T-helper 1 cell (primary cell): ENCODE measurements around the gene SLC66A1.
"Not testable (repeated sequence)": the region's sequence is repeated elsewhere in the genome, so short reads cannot be mapped to it uniquely, and the experiment has no call there.

Source experiments
- DNase-seq, 5 donors: peaks; one replicate each; pipeline ENCODE4 v3.0.0-alpha.2; 2012 to 2020
- total RNA-seq, 4 donors: gene quantifications; one replicate each; lab custom pipeline; 2026; lab: John Stamatoyannopoulos, UW

Gene SLC66A1, protein sequence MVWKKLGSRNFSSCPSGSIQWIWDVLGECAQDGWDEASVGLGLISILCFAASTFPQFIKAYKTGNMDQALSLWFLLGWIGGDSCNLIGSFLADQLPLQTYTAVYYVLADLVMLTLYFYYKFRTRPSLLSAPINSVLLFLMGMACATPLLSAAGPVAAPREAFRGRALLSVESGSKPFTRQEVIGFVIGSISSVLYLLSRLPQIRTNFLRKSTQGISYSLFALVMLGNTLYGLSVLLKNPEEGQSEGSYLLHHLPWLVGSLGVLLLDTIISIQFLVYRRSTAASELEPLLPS
- 2.4 to 6.4 (median 4.5) reads per million in 4 donors for total RNA-seq

DNA sequence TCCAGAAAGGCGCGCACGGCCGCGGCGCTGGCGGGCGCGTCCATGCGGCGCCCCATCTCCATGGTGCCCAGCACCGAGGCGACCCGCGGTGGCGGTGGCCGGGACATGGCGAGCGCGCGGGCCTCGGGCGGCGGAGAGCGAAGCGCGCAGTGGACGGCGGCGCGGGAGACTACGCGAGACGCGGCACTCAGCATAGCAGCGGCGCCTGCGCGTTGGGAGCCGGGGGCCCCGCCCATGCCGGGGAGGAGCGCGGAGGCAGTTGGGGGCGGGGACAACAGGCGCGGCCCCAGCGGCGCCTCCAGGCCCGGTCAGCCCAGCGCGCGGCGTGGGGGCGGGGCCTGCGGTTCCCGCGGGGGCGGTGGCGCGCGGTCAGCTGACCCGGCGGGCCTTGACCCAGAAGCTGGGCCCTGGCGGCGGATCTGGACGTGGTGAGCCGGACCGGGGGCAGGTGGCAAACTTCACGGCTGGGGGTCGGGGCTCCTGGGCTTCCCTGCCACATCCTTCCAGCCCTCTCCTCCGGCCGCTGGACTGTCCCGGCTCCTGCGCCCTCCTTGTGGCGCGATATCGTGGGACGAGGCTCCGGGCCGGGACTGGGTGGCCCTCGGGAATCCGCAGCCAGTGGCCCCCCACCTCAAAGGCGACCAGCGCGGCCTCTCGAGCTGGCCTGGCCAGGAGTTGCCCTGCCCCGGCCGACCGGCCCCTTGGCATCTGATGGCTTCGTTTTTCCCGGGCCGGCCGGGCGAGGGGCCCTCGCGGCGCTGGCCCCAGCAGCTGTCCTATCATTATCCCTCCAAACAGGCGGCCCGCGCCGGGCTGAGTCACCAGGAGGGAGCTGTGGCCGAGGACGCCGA is at the start of gene SLC66A1, which contains the start of gene AKR7A2:
TSS of gene SLC66A1 (plus strand) at position 396 of the 851 bp plus-strand sequence. CDS start 5,352 bp downstream, outside the sequence.
TSS of gene AKR7A2 (minus strand) at position 214 of the 851 bp plus-strand sequence. CDS start at position 194, 20 bp downstream.
- peak; percentile 75 to 90 (median 85) for DNase-seq

DNA sequence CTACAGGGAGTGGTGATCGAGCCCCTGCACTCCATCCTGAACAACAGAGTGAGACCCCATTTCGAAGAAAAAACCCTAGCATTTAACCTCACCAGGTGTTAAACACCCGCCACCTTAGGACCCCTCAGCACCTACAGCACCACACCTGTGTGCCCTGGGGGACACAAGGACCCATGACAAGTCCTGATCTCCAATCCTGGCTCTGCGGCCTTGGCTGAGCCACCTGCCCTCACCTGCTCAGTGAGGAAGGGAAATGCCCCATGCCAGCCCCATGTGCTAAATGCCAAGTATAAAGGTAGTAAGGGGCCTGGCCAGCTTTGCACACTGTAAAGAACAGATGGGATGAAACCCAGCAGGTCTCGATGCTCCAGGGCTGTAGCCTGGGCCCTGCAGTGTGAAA is 49.4 kb upstream of the SLC66A1 start:
- DNase-seq, result no peak

DNA sequence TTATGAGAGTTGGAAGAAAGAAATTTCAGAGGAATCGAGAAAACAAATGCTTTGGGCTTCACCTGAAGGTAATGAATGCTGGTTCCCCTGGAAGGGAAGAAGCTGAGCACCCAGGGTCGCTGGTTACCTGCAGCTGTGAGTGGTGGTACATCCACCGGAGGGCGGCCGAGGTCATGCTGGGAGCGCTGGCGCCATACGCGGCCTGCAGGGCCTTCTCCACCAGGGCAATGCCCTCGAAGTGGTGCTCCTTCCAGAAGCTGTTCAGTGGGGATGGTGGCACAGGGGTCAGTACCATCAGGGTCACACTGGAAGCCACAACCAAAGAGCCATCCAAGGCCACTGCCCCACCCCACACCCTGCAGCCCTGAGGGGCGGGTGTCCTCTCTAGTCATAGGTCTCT is 43.7 kb upstream of the SLC66A1 start:
- no peak for DNase-seq

DNA sequence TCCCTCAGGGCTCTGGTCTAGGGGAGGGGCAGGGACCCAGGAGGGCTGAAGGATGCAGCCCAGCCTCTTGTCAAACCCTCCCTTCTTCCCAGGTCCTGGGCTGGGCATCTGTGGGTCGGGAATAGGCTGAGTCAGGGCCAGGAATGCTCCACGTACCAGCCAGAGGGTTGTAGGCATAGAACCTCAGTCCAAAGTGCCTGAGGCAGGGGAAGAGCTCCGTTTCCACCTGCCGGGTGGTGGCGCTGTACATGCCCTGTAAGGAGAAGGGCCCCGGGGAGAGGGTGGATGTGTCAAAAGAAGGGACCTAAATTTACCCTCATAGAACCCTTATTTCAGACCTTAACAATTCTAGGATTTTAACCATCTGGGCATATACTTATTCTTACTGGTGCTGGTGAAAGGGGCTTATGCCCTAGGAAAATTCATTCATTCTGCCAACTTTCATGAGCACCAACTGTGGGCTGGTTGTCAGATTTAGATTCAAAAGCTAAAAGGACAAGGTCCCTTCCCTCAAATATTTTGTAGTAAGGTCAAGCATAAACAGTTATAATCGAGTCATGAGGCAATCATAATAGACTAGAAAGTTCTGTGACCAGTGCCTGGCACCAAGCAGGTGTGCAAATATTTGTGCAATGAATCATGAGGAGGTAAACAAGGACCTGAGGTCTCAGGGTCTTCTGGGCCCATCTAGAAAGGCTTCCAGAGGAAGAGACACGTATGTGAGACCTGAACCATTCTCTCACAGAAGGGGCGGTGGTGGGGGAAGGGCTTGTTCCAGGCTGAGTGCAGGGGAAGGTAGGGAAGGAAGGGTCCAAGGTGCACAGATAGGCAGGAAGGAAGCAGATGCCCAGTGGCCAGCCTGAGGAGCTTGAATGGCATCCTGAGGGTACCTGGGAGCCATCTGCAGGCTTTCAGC is 42.4 kb upstream of the SLC66A1 start:
- not testable (repeated sequence) for DNase-seq

DNA sequence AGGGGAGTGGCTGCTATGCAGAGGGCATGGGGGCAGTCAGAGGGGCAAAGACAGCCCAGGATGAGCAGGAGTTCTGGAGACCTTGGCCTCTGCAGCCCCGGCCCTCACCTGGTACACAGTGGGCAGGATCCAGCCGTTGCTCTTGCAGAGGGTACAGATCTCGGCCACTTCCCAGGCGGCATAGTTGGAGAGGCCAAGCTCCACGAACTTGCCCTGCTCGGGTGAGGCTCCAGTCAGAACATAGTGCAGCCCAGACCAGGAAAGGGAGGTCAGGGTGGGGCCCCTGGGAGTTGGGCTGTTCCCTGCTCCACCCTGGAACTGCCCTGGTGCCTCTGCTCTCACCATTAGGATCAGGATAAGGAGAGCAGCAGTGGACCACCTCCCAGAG is 41.8 kb upstream of the SLC66A1 start:
- DNase-seq, result not testable (repeated sequence)

DNA sequence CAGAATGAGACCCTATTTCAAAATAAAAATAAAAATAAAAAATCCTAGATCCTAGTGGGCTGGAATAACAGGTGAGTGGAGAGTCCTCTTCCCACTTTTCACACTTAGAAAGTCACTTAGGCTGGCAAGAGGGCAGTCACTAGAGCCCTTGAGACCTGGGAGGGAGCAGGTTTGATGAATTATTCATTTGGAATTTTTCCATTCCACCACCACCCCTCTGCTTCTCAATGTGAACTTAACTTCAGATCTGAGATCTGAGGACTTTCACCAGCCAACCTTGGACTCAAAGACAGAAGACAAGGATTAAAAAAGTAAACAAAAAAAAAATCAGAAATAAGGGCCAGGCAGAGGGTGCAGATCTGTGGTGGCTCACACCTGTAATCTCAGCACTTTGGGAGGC is 40.1 kb upstream of the SLC66A1 start:
- no peak for DNase-seq

DNA sequence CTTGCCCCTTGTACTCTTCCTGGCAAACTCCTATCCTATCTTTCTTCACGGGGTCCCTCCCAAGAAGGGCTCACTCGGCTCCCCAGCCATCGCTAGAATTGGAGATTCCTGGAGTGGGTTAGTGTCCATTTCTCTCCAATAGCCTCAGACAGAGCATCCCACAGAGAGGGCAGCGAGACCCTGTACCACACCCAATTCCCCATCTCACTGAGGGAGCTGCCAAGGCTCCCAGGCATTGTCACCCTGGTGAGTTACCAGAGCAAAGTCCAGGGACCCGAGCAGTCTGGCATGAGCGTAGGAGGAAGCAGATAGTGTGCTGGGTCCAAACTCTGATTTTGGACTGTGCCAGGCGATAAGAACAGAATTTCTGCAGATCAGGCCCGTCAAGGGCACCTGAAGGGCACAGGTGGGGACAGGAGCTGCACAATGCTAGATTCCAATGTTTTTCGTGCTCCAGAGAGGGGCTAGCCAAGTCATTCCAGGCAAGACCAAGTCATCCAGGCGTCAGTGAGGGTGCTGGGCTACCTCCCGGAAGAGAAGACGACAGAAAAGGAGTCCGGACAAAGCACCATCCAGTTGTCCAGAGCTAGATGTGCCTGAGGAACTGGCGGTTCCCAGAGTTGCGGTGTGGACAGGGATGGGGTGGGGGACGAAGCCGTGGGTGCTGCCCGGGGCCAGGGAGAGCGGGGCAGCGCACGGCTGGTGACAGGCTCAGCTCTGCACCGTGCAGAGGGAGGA is 38.9 kb upstream of the SLC66A1 start:
- no peak for DNase-seq

DNA sequence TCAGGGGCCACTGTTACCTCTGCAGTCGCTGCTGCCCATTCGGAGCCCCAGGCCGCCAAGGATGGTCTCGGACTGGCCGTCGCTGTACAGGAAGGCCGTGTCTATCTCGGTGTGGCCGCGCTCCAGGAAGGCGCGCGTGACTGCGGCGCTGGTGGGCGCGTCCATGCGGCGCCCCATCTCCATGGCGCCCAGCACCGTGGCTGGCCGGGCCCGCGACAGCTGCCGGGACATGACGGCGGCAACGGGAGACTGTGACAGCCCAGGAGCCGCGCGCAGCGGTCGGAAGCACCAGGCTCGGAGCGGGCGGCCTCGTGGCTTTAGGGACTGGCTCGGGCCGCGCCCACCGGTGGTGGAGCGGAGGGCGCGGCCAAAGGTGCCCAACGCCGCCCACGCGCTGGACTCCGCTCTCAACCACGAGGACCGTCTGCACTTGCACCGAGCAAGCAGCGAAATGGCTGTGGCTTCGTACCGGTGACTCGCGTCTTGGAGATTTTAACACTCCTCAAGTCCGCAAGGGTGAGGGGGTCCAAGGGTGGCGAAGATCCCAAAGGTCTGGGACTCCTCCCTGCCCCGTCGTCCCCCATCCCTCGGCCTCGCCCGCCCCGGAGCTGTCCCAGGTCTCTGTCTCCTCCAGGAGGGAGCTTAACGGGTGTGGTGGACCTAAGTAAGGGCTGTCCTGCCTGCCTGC is 38.1 kb upstream of the SLC66A1 start:
- DNase-seq, result not testable (repeated sequence)

DNA sequence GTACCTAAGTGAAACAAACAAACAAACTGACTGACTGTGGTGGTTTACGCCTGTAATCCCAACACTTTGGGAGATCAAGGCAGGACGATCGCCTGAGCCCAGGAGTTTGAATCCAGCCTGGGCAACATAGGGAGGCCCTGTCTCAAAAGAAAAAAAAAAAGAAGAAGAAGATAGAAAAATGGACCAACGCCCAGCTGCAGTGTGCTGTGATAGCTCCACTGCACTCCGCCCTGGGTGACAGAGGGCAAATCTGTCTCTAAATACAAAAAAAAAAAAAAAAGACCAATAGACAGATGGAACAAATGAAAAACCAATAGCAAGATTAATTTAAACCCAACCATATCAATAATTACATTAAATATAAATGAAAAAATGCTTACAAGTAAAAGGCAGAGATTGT is 37.5 kb upstream of the SLC66A1 start:
- no peak for DNase-seq

DNA sequence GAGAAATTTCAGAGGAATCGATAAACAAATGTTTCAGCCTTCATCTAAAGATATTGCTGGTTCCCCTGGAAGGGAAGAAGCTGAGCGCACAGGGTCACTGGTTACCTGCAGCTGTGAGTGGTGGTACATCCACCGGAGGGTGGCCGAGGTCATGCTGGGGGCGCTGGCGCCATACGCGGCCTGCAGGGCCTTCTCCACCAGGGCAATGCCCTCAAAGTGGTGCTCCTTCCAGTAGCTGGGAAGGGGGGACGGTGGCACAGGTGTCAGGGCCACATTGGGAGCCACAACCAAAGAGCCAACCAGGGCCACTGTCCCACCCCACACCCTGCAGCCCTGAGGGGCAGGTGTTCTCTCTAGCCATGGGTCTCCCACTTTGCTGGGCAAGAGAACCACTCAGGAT is 28.2 kb upstream of the SLC66A1 start:
- DNase-seq, result no peak

DNA sequence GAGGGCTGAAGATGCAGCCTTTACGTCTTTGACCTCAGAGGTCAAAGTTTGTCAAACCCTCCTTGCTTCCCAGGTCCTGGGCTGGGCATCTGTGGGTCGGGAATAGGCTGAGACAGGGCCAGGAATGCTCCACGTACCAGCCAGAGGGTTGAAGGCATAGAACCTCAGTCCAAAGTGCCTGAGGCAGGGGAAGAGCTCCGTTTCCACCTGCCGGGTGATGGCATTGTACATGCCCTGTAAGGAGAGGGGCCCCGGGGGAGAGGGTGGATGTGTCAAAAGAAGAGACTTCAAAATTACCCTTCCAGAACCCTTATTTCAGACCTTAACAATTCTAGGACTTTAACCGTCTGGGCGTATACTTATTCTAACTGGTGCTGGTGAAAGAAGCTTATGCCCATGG is 27.2 kb upstream of the SLC66A1 start:
- no peak for DNase-seq

DNA sequence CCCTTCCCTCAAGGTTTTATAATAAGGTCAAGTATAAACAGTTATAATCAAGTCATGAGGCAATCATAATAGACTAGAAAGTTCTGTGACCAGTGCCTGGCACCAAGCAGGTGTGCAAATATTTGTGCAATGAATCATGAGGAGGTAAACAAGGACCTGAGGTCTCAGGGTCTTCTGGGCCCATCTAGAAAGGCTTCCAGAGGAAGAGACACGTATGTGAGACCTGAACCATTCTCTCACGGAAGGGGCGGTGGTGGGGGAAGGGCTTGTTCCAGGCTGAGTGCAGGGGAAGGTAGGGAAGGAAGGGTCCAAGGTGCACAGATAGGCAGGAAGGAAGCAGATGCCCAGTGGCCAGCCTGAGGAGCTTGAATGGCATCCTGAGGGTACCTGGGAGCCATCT is 26.8 kb upstream of the SLC66A1 start:
- DNase-seq, result not testable (repeated sequence)

DNA sequence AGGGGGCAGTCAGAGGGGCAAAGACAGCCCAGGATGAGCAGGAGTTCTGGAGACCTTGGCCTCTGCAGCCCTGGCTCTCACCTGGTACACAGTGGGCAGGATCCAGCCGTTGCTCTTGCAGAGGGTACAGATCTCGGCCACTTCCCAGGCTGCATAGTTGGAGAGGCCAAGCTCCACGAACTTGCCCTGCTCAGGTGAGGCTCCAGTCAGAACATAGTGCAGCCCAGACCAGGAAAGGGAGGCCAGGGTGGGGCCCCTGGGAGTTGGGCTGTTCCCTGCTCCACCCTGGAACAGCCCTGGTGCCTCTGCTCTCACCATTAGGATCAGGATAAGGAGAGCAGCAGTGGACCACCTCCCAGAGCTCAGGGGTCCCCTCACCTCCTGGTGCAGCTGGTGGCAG is 26.3 kb upstream of the SLC66A1 start:
- DNase-seq, result not testable (repeated sequence)

DNA sequence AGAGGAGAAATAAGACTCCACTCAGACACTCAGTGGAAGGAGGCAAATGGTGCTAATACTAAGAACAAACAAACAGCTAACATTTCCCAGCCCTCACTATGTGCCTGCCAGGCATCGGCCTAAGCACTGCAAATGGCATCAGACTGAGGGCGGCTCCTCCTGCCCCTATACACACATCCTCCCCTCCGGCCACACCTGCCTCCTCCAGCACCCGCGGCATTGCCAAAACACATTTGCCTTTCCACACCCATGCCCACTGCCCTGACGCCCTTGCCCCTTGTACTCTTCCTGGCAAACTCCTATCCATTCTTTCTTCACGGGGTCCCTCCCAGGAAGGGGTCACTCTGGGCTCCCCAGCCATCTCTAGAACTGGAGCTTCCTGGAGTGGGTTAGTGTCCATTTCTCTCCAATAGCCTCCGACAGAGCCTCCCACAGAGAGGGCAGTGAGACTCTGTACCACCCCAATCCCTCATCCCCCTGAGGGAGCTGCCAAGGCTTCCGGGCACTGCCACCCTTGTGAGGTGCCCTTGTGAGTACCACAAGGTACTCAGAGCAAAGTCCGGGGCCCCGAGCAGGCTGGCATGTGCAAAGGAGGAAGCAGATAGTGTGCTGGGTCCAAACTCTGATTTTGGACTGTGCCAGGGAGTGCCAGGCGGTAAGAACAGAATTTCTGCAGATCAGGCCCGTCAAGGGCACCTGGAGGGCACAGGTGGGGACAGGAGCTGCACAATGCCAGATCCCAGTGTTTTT is 24.5 kb upstream of the SLC66A1 start:
- no peak for DNase-seq

DNA sequence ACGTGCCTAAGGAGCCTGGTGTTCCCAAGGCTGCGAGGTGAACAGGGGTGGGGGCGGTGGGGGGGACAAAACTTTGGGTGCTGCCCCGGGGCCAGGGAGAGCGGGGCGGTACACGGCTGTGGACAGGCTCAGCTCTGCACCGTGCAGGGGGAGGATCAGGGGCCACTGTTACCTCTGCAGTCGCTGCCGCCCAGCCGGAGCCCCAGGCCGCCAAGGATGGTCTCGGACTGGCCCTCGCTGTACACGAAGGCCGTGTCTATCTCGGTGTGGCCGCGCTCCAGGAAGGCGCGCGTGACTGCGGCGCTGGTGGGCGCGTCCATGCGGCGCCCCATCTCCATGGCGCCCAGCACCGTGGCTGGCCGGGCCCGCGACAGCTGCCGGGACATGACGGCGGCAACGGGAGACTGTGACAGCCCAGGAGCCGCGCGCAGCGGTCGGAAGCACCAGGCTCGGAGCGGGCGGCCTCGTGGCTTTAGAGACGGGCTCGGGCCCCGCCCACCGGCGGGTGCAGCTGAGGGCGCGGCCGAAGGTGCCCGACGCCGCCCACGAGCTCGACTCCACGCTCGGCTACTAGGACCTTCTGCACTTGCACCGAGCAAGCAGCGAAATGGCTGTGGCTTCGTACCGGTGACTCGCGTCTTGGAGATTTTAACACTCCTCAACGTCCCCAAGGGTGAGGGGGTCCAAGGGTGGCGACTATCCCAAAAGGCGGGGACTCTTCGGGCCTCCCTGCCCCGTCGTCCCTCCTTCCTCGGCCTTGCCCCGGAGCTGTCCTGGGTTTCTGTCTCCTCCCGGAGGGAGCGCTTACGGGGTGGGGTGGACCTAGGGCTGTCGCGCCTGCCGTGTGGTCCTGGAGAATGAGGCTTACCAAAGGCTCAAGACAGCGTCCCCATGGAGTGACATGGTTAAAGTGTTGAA is 23.5 kb upstream of the SLC66A1 start, which contains the start of gene AKR7A3:
TSS of gene AKR7A3 (minus strand) at position 447 of the 918 bp plus-strand sequence. CDS start at position 386, 61 bp downstream.
- peak; percentile 26 to 68 (median 37) for DNase-seq

DNA sequence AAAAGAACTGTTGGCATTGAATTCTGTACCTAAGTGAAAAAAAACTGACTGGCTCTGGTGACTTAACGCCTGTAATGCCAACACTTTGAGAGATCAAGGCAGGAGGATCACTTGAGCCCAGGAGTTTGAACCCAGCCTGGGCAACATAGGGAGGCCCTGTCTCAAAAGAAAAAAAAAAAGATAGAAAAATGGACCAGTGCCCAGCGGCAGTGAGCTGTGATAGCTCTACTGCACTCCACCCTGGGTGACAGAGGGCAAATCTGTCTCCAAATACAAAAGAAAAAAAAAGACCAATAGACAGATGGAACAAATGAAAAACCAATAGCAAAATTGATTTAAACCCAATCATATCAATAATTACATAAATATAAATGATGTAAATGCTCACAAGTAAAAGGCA is 22.9 kb upstream of the SLC66A1 start:
- no peak for DNase-seq

DNA sequence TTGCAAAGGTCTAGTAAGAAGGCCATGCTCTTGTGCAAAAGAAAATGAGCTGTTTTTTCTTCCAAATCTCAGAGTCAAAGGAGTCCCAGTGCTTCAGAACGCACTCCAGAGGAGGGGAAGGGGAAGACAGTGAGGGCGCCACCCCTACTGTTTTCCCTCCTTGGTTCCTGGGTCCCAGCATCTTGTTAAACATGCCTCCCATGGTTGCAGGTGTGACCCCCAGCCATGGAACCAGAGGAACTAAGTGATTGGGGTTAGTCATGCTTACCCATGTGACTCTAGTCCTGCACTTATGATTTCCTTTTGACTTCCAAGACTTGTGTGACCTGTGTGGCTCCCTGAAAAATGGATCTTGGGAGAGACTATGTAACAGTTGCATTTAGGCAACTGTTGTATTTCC is 17.5 kb upstream of the SLC66A1 start:
- no peak for DNase-seq

DNA sequence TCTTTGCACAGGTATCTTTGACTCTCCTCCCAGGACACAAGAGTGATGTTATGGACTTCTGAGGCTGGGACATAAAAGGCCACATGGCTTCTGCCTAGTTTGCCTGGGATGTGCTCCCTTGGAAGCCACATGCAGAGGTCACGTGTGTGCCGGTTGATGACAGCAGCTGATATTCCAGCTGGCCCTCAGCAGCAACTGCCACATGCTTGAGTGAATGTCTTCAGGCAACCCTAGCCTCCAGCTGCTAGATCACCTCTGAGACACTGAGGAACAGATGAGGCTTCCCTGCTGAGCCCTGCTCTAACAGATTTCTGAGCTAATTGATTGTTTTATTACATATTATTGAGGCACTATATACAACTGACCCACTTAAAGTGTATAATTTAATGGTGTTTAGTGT is 11.9 kb upstream of the SLC66A1 start:
- no peak for DNase-seq

DNA sequence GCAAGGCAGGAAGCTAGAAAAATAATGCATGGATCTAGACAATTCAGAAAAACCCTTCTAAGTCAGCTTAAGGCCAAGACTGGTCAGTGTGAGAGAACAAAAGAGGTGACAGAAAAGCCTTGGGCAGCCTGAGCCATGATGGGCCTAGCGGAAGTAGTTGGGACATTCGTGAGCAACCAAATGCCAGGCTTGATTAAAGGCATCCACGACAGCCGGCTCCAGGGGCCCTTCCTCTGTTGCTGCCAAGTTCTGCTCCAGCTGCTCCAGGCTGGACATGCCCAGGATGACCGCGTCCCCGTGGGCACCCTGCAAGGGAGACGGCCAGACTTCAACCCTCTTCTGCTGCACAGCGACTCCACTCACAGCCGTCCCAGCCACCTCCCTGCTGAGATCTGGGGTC is 8.0 kb upstream of the SLC66A1 start:
- not testable (repeated sequence) for DNase-seq
